HepG2 (cell line): Measurements from ENCODE around the gene SLC13A3. TPM values are rescaled to one million over a fixed set of nuclear protein-coding genes. Genes with fewer than 3 reads are reported as not detected.

Experiments
- ARHGAP35 ChIP-seq: sonication (generic); formaldehyde crosslinking; IDR thresholded peaks from 2 replicates; pipeline ENCODE4 v1.9.0; 2022; ENCODE audit warnings: mild to moderate bottlenecking, inconsistent platforms, moderate library complexity, missing genetic modification reagents, borderline replicate concordance
- ARNT ChIP-seq: fragments of 450-650 bp; IDR thresholded peaks from 2 replicates; pipeline ENCODE4 v1.6.1; 2017
- FOXO4 ChIP-seq: sonication (generic); formaldehyde crosslinking; conservative IDR thresholded peaks from 2 replicates; pipeline ENCODE4 v1.8.1; 2023; ENCODE audit warnings: missing genetic modification reagents
- HNF1A ChIP-seq, 2 experiments: sonication (generic) in 1 of 2; formaldehyde crosslinking in 1 of 2; IDR thresholded peaks; 2 replicates each; pipeline versions ENCODE4 v1.4.0 to v1.6.1; 2016 to 2020; ENCODE audit warnings: borderline replicate concordance in 1 of 2, low read depth in 1 of 2, mild to moderate bottlenecking in 1 of 2, missing genetic modification reagents in 1 of 2
- KDM3A ChIP-seq: IDR thresholded peaks from 2 replicates; pipeline ENCODE4 v1.6.1; 2018; ENCODE audit warnings: low read depth, missing compliant biosample characterization
- NBN ChIP-seq: fragments of 450-650 bp; conservative IDR thresholded peaks from 2 replicates; pipeline ENCODE4 v1.6.1; 2017
- SALL2 ChIP-seq: sonication (generic); formaldehyde crosslinking; IDR thresholded peaks from 2 replicates; pipeline ENCODE4 v1.8.1; 2023; ENCODE audit warnings: mild to moderate bottlenecking, missing genetic modification reagents, inconsistent platforms
- TARDBP ChIP-seq: sonication (generic); formaldehyde crosslinking; IDR thresholded peaks from 2 replicates; pipeline ENCODE4 v1.8.0; 2022; ENCODE audit warnings: mild to moderate bottlenecking, missing genetic modification reagents
- ZBTB49 ChIP-seq: sonication (generic); formaldehyde crosslinking; IDR thresholded peaks from 2 replicates; pipeline ENCODE4 v1.4.0; 2020; ENCODE audit warnings: missing genetic modification reagents, borderline replicate concordance
- ZKSCAN5 ChIP-seq: sonication (generic); formaldehyde crosslinking; IDR thresholded peaks from 2 replicates; pipeline ENCODE4 v1.5.1; 2020; ENCODE audit warnings: mild to moderate bottlenecking, missing genetic modification reagents
- ZMAT3 ChIP-seq: sonication (generic); formaldehyde crosslinking; conservative IDR thresholded peaks from 2 replicates; pipeline ENCODE4 v1.7.0; 2021; ENCODE audit warnings: missing genetic modification reagents
- ZNF841 ChIP-seq: sonication (generic); formaldehyde crosslinking; IDR thresholded peaks from 2 replicates; pipeline ENCODE4 v1.8.1; 2023; ENCODE audit warnings: missing genetic modification reagents, borderline replicate concordance
- ZNF879 ChIP-seq: sonication (generic); formaldehyde crosslinking; IDR thresholded peaks from 2 replicates; pipeline ENCODE4 v1.8.1; 2023; ENCODE audit warnings: missing genetic modification reagents
- polyA plus RNA-seq, 8 experiments: library from polyadenylated mRNA; depleted of rRNA in 3 of 8; stranded (reverse) in 7 of 8; unstranded in 1 of 8; fragments of >200 nt; fragmentation: Illumina TruSeq in 4 of 8; extraction: Trizol in 4 of 8; gene quantifications; 2 replicates each; pipeline versions ENCODE4 v1.2.1 to v1.2.3, GENCODE V29; 2011 to 2016; ENCODE audit warnings: low read depth in 4 of 8, missing spikeins in 1 of 8, mixed read lengths in 1 of 8; ENCODE audit not compliant: insufficient read depth in 1 of 8
- total RNA-seq, 5 experiments: library from RNA; depleted of rRNA; stranded (reverse); fragments of >200 nt; fragmentation: Illumina TruSeq; extraction: Trizol; gene quantifications; 2 replicates each; pipeline ENCODE4 v1.2.3, GENCODE V29; 2016; ENCODE audit warnings: low read depth in 1 of 5
- TF ChIP-seq, protein P1 (sequence below): sonication (generic); formaldehyde crosslinking; IDR thresholded peaks from 2 replicates; pipeline ENCODE4 v1.5.0; 2020; ENCODE audit warnings: missing genetic modification reagents, mild to moderate bottlenecking, borderline replicate concordance
- TF ChIP-seq, protein P2 (sequence below): sonication (generic); formaldehyde crosslinking; IDR thresholded peaks from 2 replicates; pipeline ENCODE4 v1.5.0; 2020; ENCODE audit warnings: mild to moderate bottlenecking, missing genetic modification reagents

The SLC13A3 gene
- total and polyA plus RNA-seq, 2 of the 13 experiments (the other 11 are each of a cell fraction or from before 2014, with no cell fraction given), result 66.5 to 76.0 TPM

- TF ChIP-seq, protein P1, sequence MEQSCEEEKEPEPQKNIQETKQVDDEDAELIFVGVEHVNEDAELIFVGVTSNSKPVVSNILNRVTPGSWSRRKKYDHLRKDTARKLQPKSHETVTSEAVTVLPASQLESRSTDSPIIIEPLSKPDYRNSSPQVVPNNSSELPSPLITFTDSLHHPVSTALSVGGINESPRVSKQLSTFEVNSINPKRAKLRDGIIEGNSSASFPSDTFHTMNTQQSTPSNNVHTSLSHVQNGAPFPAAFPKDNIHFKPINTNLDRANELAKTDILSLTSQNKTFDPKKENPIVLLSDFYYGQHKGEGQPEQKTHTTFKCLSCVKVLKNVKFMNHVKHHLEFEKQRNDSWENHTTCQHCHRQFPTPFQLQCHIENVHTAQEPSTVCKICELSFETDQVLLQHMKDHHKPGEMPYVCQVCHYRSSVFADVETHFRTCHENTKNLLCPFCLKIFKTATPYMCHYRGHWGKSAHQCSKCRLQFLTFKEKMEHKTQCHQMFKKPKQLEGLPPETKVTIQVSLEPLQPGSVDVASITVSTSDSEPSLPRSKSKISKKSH (CRISPR knock-in tag), result peak; percentile 24; the same call in 1 of the 2 replicates
- TF ChIP-seq TARDBP (CRISPR knock-in tag) (peak; percentile 94), HNF1A (IDR thresholded peaks at IDR 0.05; ENCODE audit: low read depth) (no peak), HNF1A (CRISPR knock-in tag; IDR thresholded peaks at IDR 0.05; ENCODE audit: borderline replicate concordance) (peak; percentile 70), ZBTB49 (CRISPR knock-in tag) (peak; percentile 31; the same call in 1 of the 2 replicates), ZKSCAN5 (CRISPR knock-in tag) (no peak), ARNT (no peak), NBN (no peak), ZNF841 (CRISPR knock-in tag) (no peak), FOXO4 (peak; percentile 98; the same call in 1 of the 2 replicates), ZNF879 (CRISPR knock-in tag) (peak; percentile 84; the same call in 1 of the 2 replicates), ARHGAP35 (peak; percentile 98), KDM3A (CRISPR knock-in tag) (peak; percentile 81; the same call in 1 of the 2 replicates), ZMAT3 (CRISPR knock-in tag) (peak; percentile 43), SALL2 (CRISPR knock-in tag) (peak; percentile 43)
- TF ChIP-seq, protein P2, sequence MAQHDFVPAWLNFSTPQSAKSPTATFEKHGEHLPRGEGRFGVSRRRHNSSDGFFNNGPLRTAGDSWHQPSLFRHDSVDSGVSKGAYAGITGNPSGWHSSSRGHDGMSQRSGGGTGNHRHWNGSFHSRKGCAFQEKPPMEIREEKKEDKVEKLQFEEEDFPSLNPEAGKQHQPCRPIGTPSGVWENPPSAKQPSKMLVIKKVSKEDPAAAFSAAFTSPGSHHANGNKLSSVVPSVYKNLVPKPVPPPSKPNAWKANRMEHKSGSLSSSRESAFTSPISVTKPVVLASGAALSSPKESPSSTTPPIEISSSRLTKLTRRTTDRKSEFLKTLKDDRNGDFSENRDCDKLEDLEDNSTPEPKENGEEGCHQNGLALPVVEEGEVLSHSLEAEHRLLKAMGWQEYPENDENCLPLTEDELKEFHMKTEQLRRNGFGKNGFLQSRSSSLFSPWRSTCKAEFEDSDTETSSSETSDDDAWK (CRISPR knock-in tag), result no peak
Observed at GRCh38 chr20:46651091-46651962, at the start of gene SLC13A3 (continued).
